Body of pancreas (tissue), 4 donors: ENCODE results near the gene ZNF804B. TPM values are rescaled to one million over a fixed set of nuclear protein-coding genes. Genes with fewer than 3 reads are reported as not detected.
A peak's percentile ranks its signal among the peaks of the same experiment; 100 is the strongest.

Experiments
- ATAC-seq: fragments of 150-250 bp; one replicate; pipeline ENCODE4 v1.9.1; 2016
- DNase-seq, 4 donors: peaks; one replicate each; pipeline ENCODE4 v3.0.0-alpha.2; 2019
- H3K27ac ChIP-seq, 4 donors: fragments of 200-600 bp; sonication (generic); 1 replicate in 3 of 4; 2 replicates in 1 of 4; pipeline versions ENCODE4 v1.5.1 to v1.6.1; 2016 to 2019; ENCODE audit warnings: mild to moderate bottlenecking in 1 of 4, mixed read lengths in 1 of 4, moderate library complexity in 1 of 4
- H3K27me3 ChIP-seq, 2 donors: fragments of 200-600 bp; sonication (generic); one replicate each; pipeline ENCODE4 v1.6.0; 2016; ENCODE audit warnings: mild to moderate bottlenecking in 1 of 2
- H3K36me3 ChIP-seq, 2 donors: fragments of 200-600 bp; sonication (generic); replicated peaks in 1 of 2; 2 replicates each; pipeline ENCODE4 v1.5.1; 2016; ENCODE audit warnings: low read depth in 2 of 2; ENCODE audit not compliant: insufficient read depth in 1 of 2
- H3K4me1 ChIP-seq: fragments of 200-600 bp; sonication (generic); one replicate; pipeline ENCODE4 v1.6.0; 2016
- H3K4me3 ChIP-seq, 2 donors: fragments of 200-600 bp; sonication (generic); 1 replicate in 1 of 2; 2 replicates in 1 of 2; pipeline ENCODE4 v1.5.1; 2016 to 2019
- H3K9me3 ChIP-seq, 3 donors: fragments of 200-600 bp; sonication (generic); 1 replicate in 2 of 3; 2 replicates in 1 of 3; pipeline ENCODE4 v1.5.1; 2016
- POLR2A ChIP-seq, 3 donors: fragments of 450-650 bp; IDR thresholded peaks; one replicate each; pipeline ENCODE4 v1.6.1; 2016; ENCODE audit warnings: antibody characterized with exemption in 3 of 3, mild to moderate bottlenecking in 2 of 3
- WGBS, 2 donors: methylation state at CpG; one replicate each; pipeline ENCODE4 v1.1.5; 2017; 5-methylcytosine and 5-hydroxymethylcytosine counted together
- intact Hi-C: fragments of 100-400 bp; cut with DNase I; formaldehyde crosslinking; loops from one replicate; pipeline ENCODE4 v1.15.1; 2023
- total RNA-seq, 2 donors: library from RNA; depleted of rRNA; stranded (reverse); fragments of >200 nt; gene quantifications; one replicate each; pipeline ENCODE4 v1.1.0, GENCODE V29; 2016
- TF ChIP-seq, protein P1 (sequence below), 7 experiments: fragments of 450-650 bp in 4 of 7; fragments of 200-600 bp in 3 of 7; sonication (generic) in 3 of 7; IDR thresholded peaks; one replicate each; pipeline ENCODE4 v1.5.1; 2016 to 2019; ENCODE audit warnings: antibody characterized with exemption in 7 of 7

Gene ZNF804B
- total RNA-seq, 2 donors from 2014 or later, result under 0.01 to 4.9 TPM

DNA sequence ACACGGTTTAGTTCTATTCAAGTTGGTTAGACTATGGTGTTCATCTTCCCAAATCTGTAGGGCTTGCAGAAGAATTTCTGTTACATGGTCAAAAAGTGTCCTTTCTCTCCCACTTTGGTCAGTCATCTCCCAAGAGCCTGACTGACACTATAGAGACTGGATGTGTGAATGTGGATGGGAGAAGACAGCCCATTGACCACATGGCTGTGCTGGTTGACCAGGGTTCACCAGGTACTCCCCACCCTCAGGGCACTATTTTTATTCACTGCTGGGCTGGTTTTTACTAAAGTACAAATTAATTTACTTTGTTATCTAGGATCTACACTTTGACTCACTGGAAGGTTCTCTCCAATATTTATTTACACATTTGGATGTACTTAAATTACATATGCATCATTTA is 2.3 kb downstream of the ZNF804B start:
- no peak for ATAC-seq
- WGBS, 2 donors, result 23 to 38% methylated on average over 1 of the region's 1 CpG
- no peak overlapping the region for H3K27ac ChIP-seq
- no peak for DNase-seq
- no peak overlapping the region for H3K4me3 ChIP-seq
- H3K9me3 ChIP-seq, result no peaks in the 10 kb centered on the region
- H3K4me1 ChIP-seq, result peaks cover 17% of the 10 kb centered on the region
- no peaks in the 10 kb centered on the region for H3K36me3 ChIP-seq
- H3K27me3 ChIP-seq, result peaks cover 3 to 8% of the 10 kb centered on the region in 2 donors
- intact Hi-C loops, result no loop called here
- TF ChIP-seq, protein P1, sequence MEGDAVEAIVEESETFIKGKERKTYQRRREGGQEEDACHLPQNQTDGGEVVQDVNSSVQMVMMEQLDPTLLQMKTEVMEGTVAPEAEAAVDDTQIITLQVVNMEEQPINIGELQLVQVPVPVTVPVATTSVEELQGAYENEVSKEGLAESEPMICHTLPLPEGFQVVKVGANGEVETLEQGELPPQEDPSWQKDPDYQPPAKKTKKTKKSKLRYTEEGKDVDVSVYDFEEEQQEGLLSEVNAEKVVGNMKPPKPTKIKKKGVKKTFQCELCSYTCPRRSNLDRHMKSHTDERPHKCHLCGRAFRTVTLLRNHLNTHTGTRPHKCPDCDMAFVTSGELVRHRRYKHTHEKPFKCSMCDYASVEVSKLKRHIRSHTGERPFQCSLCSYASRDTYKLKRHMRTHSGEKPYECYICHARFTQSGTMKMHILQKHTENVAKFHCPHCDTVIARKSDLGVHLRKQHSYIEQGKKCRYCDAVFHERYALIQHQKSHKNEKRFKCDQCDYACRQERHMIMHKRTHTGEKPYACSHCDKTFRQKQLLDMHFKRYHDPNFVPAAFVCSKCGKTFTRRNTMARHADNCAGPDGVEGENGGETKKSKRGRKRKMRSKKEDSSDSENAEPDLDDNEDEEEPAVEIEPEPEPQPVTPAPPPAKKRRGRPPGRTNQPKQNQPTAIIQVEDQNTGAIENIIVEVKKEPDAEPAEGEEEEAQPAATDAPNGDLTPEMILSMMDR (IDR thresholded peaks at IDR 0.05), result peak in 1 of 7 experiments; percentile 11
- no peak for TF ChIP-seq POLR2A (IDR thresholded peaks at IDR 0.05)

DNA sequence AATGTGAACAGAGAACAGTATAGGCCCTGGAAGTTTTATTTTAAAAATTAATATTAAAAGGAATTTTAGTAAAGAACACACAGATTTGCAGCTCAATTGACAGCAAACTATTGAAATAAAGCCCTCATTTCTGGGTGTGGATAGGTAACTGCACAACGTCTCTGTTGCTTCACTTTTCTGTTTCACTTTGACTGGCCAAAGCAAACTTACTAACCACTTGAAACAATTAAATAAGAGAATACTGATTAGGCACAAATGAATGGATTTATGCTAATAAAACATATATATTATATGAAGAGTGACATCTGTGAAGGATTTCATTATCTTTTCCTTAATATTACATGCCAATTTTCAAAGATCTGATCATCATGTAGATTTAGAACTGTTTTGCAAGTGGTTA is 11.9 kb downstream of the ZNF804B start:
- Histone ChIP-seq H3K4me3 (no peak overlapping the region), H3K9me3 (no peaks in the 10 kb centered on the region), H3K27ac (no peak overlapping the region), H3K4me1 (no peaks in the 10 kb centered on the region), H3K27me3 (no peaks in the 10 kb centered on the region), H3K36me3 (no peaks in the 10 kb centered on the region)
- 80 to 86% methylated on average over 1 of the region's 1 CpG for WGBS, 2 donors
- ATAC-seq (no peak), DNase-seq (no peak)
- intact Hi-C loops, result no loop called here
- TF ChIP-seq POLR2A (IDR thresholded peaks at IDR 0.05), result no peak
- TF ChIP-seq, protein P1 (IDR thresholded peaks at IDR 0.05), result no peak

DNA sequence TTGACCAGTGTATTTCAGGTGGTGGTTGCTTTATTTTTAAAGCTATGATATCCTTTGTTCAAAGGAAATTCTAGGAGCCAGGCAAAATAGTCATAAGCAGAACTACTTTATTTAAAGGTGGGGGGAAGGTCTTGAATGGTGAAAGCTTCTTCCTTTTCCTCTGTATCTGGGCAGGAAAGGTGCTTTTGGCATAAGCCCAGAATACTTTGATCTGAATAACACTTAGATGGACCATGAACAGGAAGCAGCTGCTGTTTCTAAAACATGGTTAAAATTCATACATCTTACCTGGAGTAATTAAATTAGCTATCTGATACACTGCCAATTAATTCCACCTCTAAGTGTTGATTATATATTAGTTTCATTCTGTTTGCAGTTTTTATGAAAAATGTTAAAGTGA is 13.3 kb downstream of the ZNF804B start:
- H3K4me1 ChIP-seq, result no peaks in the 10 kb centered on the region
- no peak overlapping the region for H3K27ac ChIP-seq
- ATAC-seq (no peak), DNase-seq (no peak)
- no peak overlapping the region for H3K4me3 ChIP-seq
- intact Hi-C loops, result no loop called here
- H3K27me3 ChIP-seq, result no peaks in the 10 kb centered on the region
- TF ChIP-seq POLR2A (IDR thresholded peaks at IDR 0.05), result no peak
- TF ChIP-seq, protein P1 (IDR thresholded peaks at IDR 0.05), result no peak
- no peaks in the 10 kb centered on the region for H3K9me3 ChIP-seq
- H3K36me3 ChIP-seq, result no peaks in the 10 kb centered on the region

DNA sequence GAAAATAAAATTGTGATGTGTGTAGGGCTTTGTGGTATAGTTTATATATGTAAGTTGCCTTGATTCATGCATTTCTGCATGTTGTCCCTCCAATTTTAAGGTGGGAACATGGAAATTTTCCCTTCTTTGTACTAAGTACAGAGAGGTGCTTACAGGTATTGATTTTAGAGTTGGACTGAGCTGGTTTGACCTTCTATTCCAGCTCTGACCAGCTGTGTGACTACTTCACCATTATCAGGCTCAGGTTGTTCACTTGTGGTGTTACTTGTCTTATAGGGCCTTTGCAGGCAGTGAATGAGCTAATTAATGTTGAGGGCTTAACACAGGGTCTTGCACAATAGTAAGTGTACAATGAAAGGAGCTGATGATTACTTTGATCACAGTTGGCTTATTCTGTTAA is 16.3 kb downstream of the ZNF804B start:
- intact Hi-C loops, result no loop called here

DNA sequence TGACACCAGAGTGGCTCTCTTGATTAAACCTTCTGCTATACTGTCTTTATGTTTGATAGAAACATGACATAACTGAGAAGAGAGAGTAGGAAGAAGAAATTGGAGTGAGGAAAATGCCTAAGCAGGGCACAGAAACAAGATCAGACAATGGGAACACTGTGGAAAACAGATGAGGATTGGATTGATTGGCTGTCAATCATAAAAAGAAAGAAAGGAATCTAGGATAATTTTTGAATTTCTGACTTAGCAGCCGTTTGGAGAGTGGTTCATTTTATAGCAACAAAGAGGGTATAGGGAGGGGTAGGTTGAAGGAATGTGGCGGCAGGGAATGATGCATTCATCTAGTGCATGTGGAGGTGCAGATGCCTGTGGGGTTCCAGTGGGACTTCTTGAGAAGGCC is 28.3 kb downstream of the ZNF804B start:
- DNase-seq (no peak), ATAC-seq (no peak)
- intact Hi-C loops, result no loop called here
- H3K27ac ChIP-seq, result no peak overlapping the region
- H3K36me3 ChIP-seq, result no peaks in the 10 kb centered on the region
- no peaks in the 10 kb centered on the region for H3K27me3 ChIP-seq
- H3K4me3 ChIP-seq, result no peak overlapping the region
- no peaks in the 10 kb centered on the region for H3K4me1 ChIP-seq
- TF ChIP-seq POLR2A (IDR thresholded peaks at IDR 0.05), result no peak
- TF ChIP-seq, protein P1 (IDR thresholded peaks at IDR 0.05), result no peak
- WGBS, 2 donors, result 60 to 67% methylated on average over 2 of the region's 2 CpGs
- H3K9me3 ChIP-seq, result no peaks in the 10 kb centered on the region

More for the DNA sequence above, 16.3 kb downstream of the ZNF804B start:
- no peak for TF ChIP-seq POLR2A (IDR thresholded peaks at IDR 0.05)
- TF ChIP-seq, protein P1 (IDR thresholded peaks at IDR 0.05), result no peak
- Histone ChIP-seq H3K4me3 (no peak overlapping the region), H3K9me3 (no peaks in the 10 kb centered on the region), H3K27me3 (no peaks in the 10 kb centered on the region), H3K4me1 (no peaks in the 10 kb centered on the region), H3K27ac (no peak overlapping the region), H3K36me3 (no peaks in the 10 kb centered on the region)
- no peak for DNase-seq
- ATAC-seq, result no peak
